ENCODE results near the gene ATXN7.

DNA sequence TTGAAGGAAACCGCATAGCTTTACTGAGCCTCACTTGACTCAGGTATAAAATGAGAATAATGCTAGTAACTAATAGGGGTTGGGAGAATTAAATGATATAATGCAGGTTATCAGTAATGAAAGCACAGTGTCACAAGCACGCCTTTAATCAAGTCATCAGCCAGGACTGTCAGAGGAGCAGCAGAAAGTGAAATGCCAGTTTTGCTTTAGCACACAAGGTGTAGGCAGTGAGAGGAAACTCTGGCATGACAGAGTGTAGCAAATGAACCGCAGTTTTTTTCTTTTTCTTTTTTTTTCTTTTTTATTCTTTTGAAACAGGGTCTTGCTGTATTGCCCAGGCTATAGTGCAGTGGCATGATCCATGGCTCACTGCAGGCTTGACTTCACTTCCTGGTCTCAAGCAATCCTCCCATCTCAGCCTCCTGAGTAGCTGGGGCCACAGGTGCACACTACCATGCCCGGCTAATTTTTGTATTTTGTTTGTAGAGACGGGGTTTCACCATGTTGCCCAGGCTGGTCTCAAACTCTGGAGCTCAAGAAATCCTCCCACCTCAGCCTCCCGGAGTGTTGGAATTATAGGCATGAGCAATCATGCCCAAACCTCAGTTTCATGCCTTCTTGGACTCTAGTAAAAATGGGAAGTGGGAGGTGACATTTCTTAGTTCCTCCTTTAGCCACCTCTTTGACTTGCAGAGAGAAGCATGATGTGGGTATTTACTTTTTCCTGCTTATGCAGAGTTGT, 58.2 kb downstream of the ATXN7 start:
- TF ChIP-seq CTCF (IDR thresholded peaks at IDR 0.05; ENCODE audit: poor library complexity, severe bottlenecking): no peak
- TF ChIP-seq POLR2AphosphoS5 (IDR thresholded peaks at IDR 0.05): no peak
- no peak for TF ChIP-seq SMC3 (conservative IDR thresholded peaks at IDR 0.05; ENCODE audit: poor library complexity)
- TF ChIP-seq RAD21 (conservative IDR thresholded peaks at IDR 0.05): no peak
- no peak for TF ChIP-seq EP300 (conservative IDR thresholded peaks at IDR 0.05; ENCODE audit: poor library complexity, severe bottlenecking)
- TF ChIP-seq EZH2 (IDR thresholded peaks at IDR 0.05; ENCODE audit: borderline replicate concordance, insufficient read depth, low read length, poor library complexity, severe bottlenecking): no peak
- TF ChIP-seq, protein P1, sequence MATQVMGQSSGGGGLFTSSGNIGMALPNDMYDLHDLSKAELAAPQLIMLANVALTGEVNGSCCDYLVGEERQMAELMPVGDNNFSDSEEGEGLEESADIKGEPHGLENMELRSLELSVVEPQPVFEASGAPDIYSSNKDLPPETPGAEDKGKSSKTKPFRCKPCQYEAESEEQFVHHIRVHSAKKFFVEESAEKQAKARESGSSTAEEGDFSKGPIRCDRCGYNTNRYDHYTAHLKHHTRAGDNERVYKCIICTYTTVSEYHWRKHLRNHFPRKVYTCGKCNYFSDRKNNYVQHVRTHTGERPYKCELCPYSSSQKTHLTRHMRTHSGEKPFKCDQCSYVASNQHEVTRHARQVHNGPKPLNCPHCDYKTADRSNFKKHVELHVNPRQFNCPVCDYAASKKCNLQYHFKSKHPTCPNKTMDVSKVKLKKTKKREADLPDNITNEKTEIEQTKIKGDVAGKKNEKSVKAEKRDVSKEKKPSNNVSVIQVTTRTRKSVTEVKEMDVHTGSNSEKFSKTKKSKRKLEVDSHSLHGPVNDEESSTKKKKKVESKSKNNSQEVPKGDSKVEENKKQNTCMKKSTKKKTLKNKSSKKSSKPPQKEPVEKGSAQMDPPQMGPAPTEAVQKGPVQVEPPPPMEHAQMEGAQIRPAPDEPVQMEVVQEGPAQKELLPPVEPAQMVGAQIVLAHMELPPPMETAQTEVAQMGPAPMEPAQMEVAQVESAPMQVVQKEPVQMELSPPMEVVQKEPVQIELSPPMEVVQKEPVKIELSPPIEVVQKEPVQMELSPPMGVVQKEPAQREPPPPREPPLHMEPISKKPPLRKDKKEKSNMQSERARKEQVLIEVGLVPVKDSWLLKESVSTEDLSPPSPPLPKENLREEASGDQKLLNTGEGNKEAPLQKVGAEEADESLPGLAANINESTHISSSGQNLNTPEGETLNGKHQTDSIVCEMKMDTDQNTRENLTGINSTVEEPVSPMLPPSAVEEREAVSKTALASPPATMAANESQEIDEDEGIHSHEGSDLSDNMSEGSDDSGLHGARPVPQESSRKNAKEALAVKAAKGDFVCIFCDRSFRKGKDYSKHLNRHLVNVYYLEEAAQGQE (IDR thresholded peaks at IDR 0.05; ENCODE audit: borderline replicate concordance): no peak
- TF ChIP-seq MXI1 (conservative IDR thresholded peaks at IDR 0.05; ENCODE audit: poor library complexity, severe bottlenecking): no peak
